ENCODE data around the gene KCNMB2.

The KCNMB2 gene

DNA sequence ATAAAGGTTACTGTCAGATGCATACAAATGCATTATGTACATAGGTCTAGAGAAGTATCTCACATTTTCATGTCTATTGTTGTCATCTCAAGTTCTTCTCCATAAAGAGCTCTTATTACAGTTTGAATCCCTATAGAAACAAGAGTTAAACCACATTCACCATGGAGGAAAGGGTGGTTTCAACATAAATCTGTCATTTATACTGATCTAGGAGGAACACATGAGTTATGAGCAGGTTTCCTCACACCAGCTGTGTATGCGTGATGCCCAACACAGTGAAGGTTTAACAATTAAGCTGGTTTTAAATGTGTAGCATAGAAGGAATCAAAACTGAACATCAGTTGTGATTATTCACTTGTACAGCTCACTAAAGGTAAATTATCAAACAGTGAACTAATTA, 251.7 kb downstream of the KCNMB2 start:
- Mint-ChIP-seq H3K36me3 (ENCODE audit: low read depth) (no peaks in the 10 kb centered on the region), H3K4me3 (no peak overlapping the region), H3K9me3 (peaks cover 13% of the 10 kb centered on the region), H3K4me1 (no peaks in the 10 kb centered on the region), H3K27me3 (ENCODE audit: low read depth) (no peaks in the 10 kb centered on the region), H3K27ac (no peak overlapping the region)
- TF ChIP-seq, protein P1, sequence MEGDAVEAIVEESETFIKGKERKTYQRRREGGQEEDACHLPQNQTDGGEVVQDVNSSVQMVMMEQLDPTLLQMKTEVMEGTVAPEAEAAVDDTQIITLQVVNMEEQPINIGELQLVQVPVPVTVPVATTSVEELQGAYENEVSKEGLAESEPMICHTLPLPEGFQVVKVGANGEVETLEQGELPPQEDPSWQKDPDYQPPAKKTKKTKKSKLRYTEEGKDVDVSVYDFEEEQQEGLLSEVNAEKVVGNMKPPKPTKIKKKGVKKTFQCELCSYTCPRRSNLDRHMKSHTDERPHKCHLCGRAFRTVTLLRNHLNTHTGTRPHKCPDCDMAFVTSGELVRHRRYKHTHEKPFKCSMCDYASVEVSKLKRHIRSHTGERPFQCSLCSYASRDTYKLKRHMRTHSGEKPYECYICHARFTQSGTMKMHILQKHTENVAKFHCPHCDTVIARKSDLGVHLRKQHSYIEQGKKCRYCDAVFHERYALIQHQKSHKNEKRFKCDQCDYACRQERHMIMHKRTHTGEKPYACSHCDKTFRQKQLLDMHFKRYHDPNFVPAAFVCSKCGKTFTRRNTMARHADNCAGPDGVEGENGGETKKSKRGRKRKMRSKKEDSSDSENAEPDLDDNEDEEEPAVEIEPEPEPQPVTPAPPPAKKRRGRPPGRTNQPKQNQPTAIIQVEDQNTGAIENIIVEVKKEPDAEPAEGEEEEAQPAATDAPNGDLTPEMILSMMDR (IDR thresholded peaks at IDR 0.05; ENCODE audit: unreplicated experiment in 3 of 3), result no peak

DNA sequence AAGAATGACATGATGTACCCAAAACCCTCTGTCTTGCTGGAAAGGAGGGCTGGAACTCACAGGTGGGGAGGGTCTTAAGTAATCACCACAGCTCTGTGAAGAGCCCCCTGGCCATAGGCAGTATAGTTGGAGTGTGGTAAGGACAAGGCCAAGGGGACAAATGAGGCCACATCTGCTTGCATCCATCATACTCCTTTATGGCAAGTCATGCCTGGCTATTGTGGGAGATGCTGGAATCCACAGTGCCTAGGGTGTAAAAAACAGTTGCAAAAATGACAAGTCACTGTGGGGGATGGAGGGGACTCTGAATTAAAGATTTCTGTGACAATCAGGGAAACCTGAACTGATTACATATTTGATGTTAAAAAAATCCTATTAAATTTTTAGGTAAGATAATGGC, 258.5 kb downstream of the KCNMB2 start:
- H3K9me3 Mint-ChIP-seq, result peaks cover 28% of the 10 kb centered on the region
- no peak overlapping the region for H3K4me3 Mint-ChIP-seq
- H3K4me1 Mint-ChIP-seq, result no peaks in the 10 kb centered on the region
- no peaks in the 10 kb centered on the region for H3K27me3 Mint-ChIP-seq (ENCODE audit: low read depth)
- TF ChIP-seq, protein P1 (IDR thresholded peaks at IDR 0.05; ENCODE audit: unreplicated experiment in 3 of 3), result no peak
- H3K27ac Mint-ChIP-seq, result no peak overlapping the region
- H3K36me3 Mint-ChIP-seq (ENCODE audit: low read depth), result no peaks in the 10 kb centered on the region

DNA sequence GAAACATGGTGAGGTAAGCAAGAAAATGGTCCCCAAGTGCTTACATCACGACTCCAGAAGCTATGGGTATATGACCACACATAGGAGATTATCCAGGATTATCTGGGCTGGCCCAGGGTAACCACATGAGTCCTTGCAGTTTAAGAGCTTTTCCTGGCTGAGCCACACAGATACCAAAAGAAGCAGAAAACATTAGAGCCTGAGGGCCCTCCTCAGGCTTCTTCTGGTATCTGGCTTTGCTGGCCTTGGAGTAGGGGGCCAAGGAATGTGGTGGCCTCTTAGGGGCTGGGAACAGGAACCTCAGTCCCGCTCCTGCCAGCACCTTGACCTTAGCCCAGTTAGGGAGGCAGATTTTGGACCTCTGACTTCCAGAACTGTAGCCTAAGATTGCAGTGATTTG, 259.1 kb downstream of the KCNMB2 start:
- peaks cover 34% of the 10 kb centered on the region for H3K9me3 Mint-ChIP-seq
- H3K4me1 Mint-ChIP-seq, result no peaks in the 10 kb centered on the region
- no peak overlapping the region for H3K27ac Mint-ChIP-seq
- no peaks in the 10 kb centered on the region for H3K27me3 Mint-ChIP-seq (ENCODE audit: low read depth)
- TF ChIP-seq, protein P1 (IDR thresholded peaks at IDR 0.05; ENCODE audit: unreplicated experiment in 3 of 3), result no peak
- H3K4me3 Mint-ChIP-seq, result no peak overlapping the region
- no peaks in the 10 kb centered on the region for H3K36me3 Mint-ChIP-seq (ENCODE audit: low read depth)

- Mint-ChIP-seq H3K36me3 (ENCODE audit: low read depth) (no peaks in the 10 kb centered on the region), H3K4me3 (no peak overlapping the region), H3K9me3 (peaks cover 23% of the 10 kb centered on the region), H3K4me1 (no peaks in the 10 kb centered on the region), H3K27ac (no peak overlapping the region), H3K27me3 (ENCODE audit: low read depth) (no peaks in the 10 kb centered on the region)
- TF ChIP-seq, protein P1 (IDR thresholded peaks at IDR 0.05; ENCODE audit: unreplicated experiment in 3 of 3), result no peak
These were observed 266.0 kb downstream of the KCNMB2 start for GRCh38 chr3:178802259-178802658.

- TF ChIP-seq, protein P1 (IDR thresholded peaks at IDR 0.05; ENCODE audit: unreplicated experiment in 3 of 3), result no peak
- H3K4me1 Mint-ChIP-seq, result no peaks in the 10 kb centered on the region
- no peaks in the 10 kb centered on the region for H3K36me3 Mint-ChIP-seq (ENCODE audit: low read depth)
- H3K4me3 Mint-ChIP-seq, result no peak overlapping the region
- H3K27ac Mint-ChIP-seq, result no peak overlapping the region
- H3K27me3 Mint-ChIP-seq (ENCODE audit: low read depth), result no peaks in the 10 kb centered on the region
- peaks cover 17% of the 10 kb centered on the region for H3K9me3 Mint-ChIP-seq
These were observed 266.9 kb downstream of the KCNMB2 start for GRCh38 chr3:178802993-178803693.

GRCh38 chr3:178804606-178805005, 268.4 kb downstream of the KCNMB2 start:
- H3K4me1 Mint-ChIP-seq, result no peaks in the 10 kb centered on the region
- no peaks in the 10 kb centered on the region for H3K27me3 Mint-ChIP-seq (ENCODE audit: low read depth)
- H3K27ac Mint-ChIP-seq, result peak overlapping the region in 1 of 3 experiments; percentile 10
- no peaks in the 10 kb centered on the region for H3K36me3 Mint-ChIP-seq (ENCODE audit: low read depth)
- H3K4me3 Mint-ChIP-seq, result no peak overlapping the region
- TF ChIP-seq, protein P1 (IDR thresholded peaks at IDR 0.05; ENCODE audit: unreplicated experiment in 3 of 3), result no peak
- H3K9me3 Mint-ChIP-seq, result peaks cover 7% of the 10 kb centered on the region
